Endothelial cell of umbilical vein (primary cell): ENCODE data around the gene BBX. TPM values are rescaled to one million over a fixed set of nuclear protein-coding genes. Genes with fewer than 3 reads are reported as not detected.

Experiments
- BruUV-seq: library from RNA; stranded (reverse); fragments of 400-500 nt; replicated peaks from 2 replicates; lab custom pipeline; 2021; lab: Mats Ljungman, UMichigan
- CTCF ChIA-PET: fragments of 300-600, 350-600 bp; sonication (Branson Sonifier 250); formaldehyde crosslinking; loops from one replicate; lab custom pipeline; 2021; ENCODE audit warnings: antibody characterized with exemption, inconsistent platforms; lab: Charles Lee
- POLR2A ChIA-PET: fragments of 300-600, 350-600 bp; sonication (Branson Sonifier 250); formaldehyde crosslinking; loops from one replicate; lab custom pipeline; 2021; ENCODE audit warnings: antibody characterized with exemption, inconsistent platforms; lab: Charles Lee
- DNase-seq: peaks from one replicate; pipeline ENCODE4 v3.0.0-alpha.2; 2011; ENCODE audit warnings: low read depth, low spot score
- FAIRE-seq: peaks from 2 replicates; lab custom pipeline; 2011; peaks lifted over from hg19 to GRCh38; lab: Jason Lieb, UNC
- H2AFZ ChIP-seq: 2 replicates; pipeline ENCODE4 v1.6.0; 2012; ENCODE audit warnings: low read depth, low read length, control low read depth, inconsistent platforms
- H3K27ac ChIP-seq: 2 replicates; pipeline ENCODE4 v1.5.1; 2011; ENCODE audit warnings: low read depth, mild to moderate bottlenecking, control low read depth, low read length, moderate library complexity; ENCODE audit not compliant: insufficient read depth
- H3K27me3 ChIP-seq, 2 experiments: 2 replicates each; pipeline versions ENCODE4 v1.6.0 to v1.6.1; 2011; ENCODE audit warnings: low read length in 2 of 2, mixed read lengths in 1 of 2; ENCODE audit not compliant: control insufficient read depth in 2 of 2, insufficient read depth in 2 of 2
- H3K36me3 ChIP-seq, 2 experiments: 2 replicates in 1 of 2; 3 replicates in 1 of 2; pipeline ENCODE4 v1.5.1; 2011; ENCODE audit warnings: low read length in 2 of 2, mild to moderate bottlenecking in 1 of 2, moderate library complexity in 1 of 2; ENCODE audit not compliant: control insufficient read depth in 2 of 2, insufficient read depth in 2 of 2; ENCODE audit errors: extremely low read depth in 1 of 2
- H3K4me1 ChIP-seq: 3 replicates; pipeline ENCODE4 v1.5.1; 2011; ENCODE audit warnings: mild to moderate bottlenecking, low read length; ENCODE audit not compliant: control insufficient read depth, insufficient read depth; ENCODE audit errors: extremely low read depth
- H3K4me2 ChIP-seq: 2 replicates; pipeline ENCODE4 v1.6.1; 2011; ENCODE audit warnings: low read length, control low read depth, mixed read lengths; ENCODE audit not compliant: insufficient read depth
- H3K4me3 ChIP-seq, 3 experiments: fragments of 200-600 bp in 1 of 3; sonication (generic), shearing (Covaris generic) in 1 of 3; replicated peaks in 1 of 3; 2 replicates each; pipeline ENCODE4 v1.5.1; 2011 to 2016; ENCODE audit warnings: control low read depth in 3 of 3, low read length in 3 of 3, mild to moderate bottlenecking in 2 of 3, inconsistent platforms in 1 of 3, low read depth in 1 of 3, moderate library complexity in 1 of 3; ENCODE audit not compliant: insufficient read depth in 1 of 3
- H3K79me2 ChIP-seq: 2 replicates; pipeline ENCODE4 v1.6.0; 2012; ENCODE audit warnings: low read length, inconsistent platforms; ENCODE audit not compliant: control insufficient read depth, insufficient read depth
- H3K9ac ChIP-seq: replicated peaks from 2 replicates; pipeline ENCODE3; 2011; ENCODE audit warnings: low read length, control low read depth; ENCODE audit not compliant: insufficient read depth; ENCODE audit errors: extremely low read depth
- H3K9me1 ChIP-seq: replicated peaks from 3 replicates; pipeline ENCODE4 v1.6.0; 2011; ENCODE audit warnings: mild to moderate bottlenecking, low read length; ENCODE audit not compliant: control insufficient read depth, insufficient read depth; ENCODE audit errors: extremely low read depth
- H3K9me3 ChIP-seq: replicated peaks from 2 replicates; pipeline ENCODE4 v1.5.1; 2012; ENCODE audit warnings: low read length, inconsistent platforms; ENCODE audit not compliant: control insufficient read depth, insufficient read depth
- H4K20me1 ChIP-seq: replicated peaks from 2 replicates; pipeline ENCODE3; 2011; ENCODE audit warnings: mild to moderate bottlenecking, low read length; ENCODE audit not compliant: control insufficient read depth, insufficient read depth; ENCODE audit errors: extremely low read depth
- EZH2 ChIP-seq: IDR thresholded peaks from 2 replicates; pipeline ENCODE4 v1.6.1; 2012; ENCODE audit warnings: borderline replicate concordance, low read depth, mild to moderate bottlenecking, moderate library complexity, low read length, inconsistent platforms; ENCODE audit not compliant: severe bottlenecking
- FOS ChIP-seq: IDR thresholded peaks from 2 replicates; pipeline ENCODE4 v1.6.1; 2011; ENCODE audit warnings: mild to moderate bottlenecking, low read length, moderate library complexity, borderline replicate concordance; ENCODE audit not compliant: insufficient read depth
- GATA2 ChIP-seq: IDR thresholded peaks from 2 replicates; pipeline ENCODE4 v1.7.0; 2011; ENCODE audit warnings: low read depth, mild to moderate bottlenecking, moderate library complexity, mixed read lengths, low read length; ENCODE audit not compliant: insufficient read length, insufficient read depth
- JUN ChIP-seq: IDR thresholded peaks from 2 replicates; pipeline ENCODE4 v1.6.1; 2011; ENCODE audit warnings: borderline replicate concordance, low read depth; ENCODE audit not compliant: insufficient read length, insufficient read depth
- MYC ChIP-seq: IDR thresholded peaks from one replicate; pipeline ENCODE4 v1.6.1; 2011; ENCODE audit warnings: mild to moderate bottlenecking, low read depth, low read length
- POLR2A ChIP-seq: IDR thresholded peaks from 2 replicates; pipeline ENCODE4 v1.6.1; 2012; ENCODE audit warnings: low read depth, mild to moderate bottlenecking, control low read depth, low read length
- POLR2AphosphoS5 ChIP-seq: IDR thresholded peaks from 2 replicates; pipeline ENCODE4 v1.6.1; 2012; ENCODE audit warnings: low read depth, mild to moderate bottlenecking, control low read depth, low read length, moderate library complexity; ENCODE audit not compliant: insufficient read depth
- dilution Hi-C: fragments of 300-500 bp; cut with MboI; formaldehyde crosslinking; loops from one replicate; pipeline ENCODE4 v1.15.0; 2019; ENCODE audit warnings: low sequenced_read_pairs; ENCODE audit not compliant: extremely low pct_ligation_motif_present
- intact Hi-C: fragments of 100-400 bp; cut with micrococcal nuclease; formaldehyde crosslinking; loops from one replicate; pipeline ENCODE4 v1.10.0; 2022
- polyA plus RNA-seq, 4 experiments: library from polyadenylated mRNA; depleted of rRNA in 3 of 4; stranded (reverse) in 3 of 4; unstranded in 1 of 4; fragments of >200 nt; gene quantifications; 2 replicates each; pipeline versions ENCODE4 v1.2.1 to v1.2.3, GENCODE V29; 2011 to 2012; ENCODE audit warnings: missing spikeins in 1 of 4
- total RNA-seq: library from RNA; stranded (reverse); gene quantifications from 2 replicates; pipeline ENCODE4 v1.2.3, GENCODE V29; 2021
- TF ChIP-seq, protein P1 (sequence below), 2 donors: IDR thresholded peaks; 1 replicate in 1 of 2; 2 replicates in 1 of 2; pipeline ENCODE4 v1.5.1; 2011; ENCODE audit warnings: low read length in 2 of 2, mild to moderate bottlenecking in 2 of 2, moderate library complexity in 2 of 2, control low read depth in 1 of 2, inconsistent platforms in 1 of 2, low read depth in 1 of 2; ENCODE audit not compliant: insufficient read depth in 1 of 2; ENCODE audit errors: extremely low read depth in 1 of 2
- TF ChIP-seq, protein P2 (sequence below): IDR thresholded peaks from 2 replicates; pipeline ENCODE4 v1.6.1; 2011; ENCODE audit not compliant: insufficient read depth, insufficient read length

Gene BBX
- total and polyA plus RNA-seq, 2 donors (not counting 3 experiments of a cell fraction or from before 2014, with no cell fraction given) = 21.4 to 43.4 TPM

DNA sequence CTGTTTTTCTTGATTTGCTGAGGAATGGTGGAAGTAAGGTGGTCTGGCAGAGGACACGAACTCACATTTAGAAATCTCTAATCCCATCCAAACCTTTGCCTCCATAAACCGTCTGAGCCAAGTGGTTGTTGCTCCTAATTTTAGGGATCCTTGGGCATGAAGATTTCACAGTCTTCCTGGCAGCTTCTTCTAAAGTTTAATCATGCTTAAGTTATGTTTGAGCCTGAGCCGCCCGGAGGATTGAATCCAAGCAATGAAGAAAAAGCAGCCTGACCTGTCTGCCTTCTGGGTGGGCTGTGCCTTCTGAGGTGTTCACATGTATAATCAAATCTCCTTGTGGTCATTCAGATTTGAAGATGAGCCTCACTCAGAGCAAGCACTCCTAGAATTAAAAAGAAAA is 319.1 kb downstream of the BBX start:
- Histone ChIP-seq H3K27ac (no peak overlapping the region), H3K4me1 (no peaks in the 10 kb centered on the region), H2AFZ (no peak overlapping the region), H3K27me3 (peaks cover 0 to 2% of the 10 kb centered on the region in 2 experiments), H3K79me2 (no peaks in the 10 kb centered on the region), H3K4me3 (no peak overlapping the region), H4K20me1 (no peaks in the 10 kb centered on the region), H3K9me1 (no peaks in the 10 kb centered on the region), H3K4me2 (no peak overlapping the region), H3K9ac (no peak overlapping the region), H3K36me3 (no peaks in the 10 kb centered on the region), H3K9me3 (no peaks in the 10 kb centered on the region)
- ChIA-PET POLR2A (no interaction called here), CTCF (interaction anchor here (2.2 kb wide), 1 partner anchor 13 kb away, joined by 8 read pairs; no protein-coding TSS in a partner anchor)
- dilution Hi-C loops = no loop called here
- no peak for TF ChIP-seq POLR2AphosphoS5
- TF ChIP-seq EZH2 = no peak
- TF ChIP-seq, protein P1, sequence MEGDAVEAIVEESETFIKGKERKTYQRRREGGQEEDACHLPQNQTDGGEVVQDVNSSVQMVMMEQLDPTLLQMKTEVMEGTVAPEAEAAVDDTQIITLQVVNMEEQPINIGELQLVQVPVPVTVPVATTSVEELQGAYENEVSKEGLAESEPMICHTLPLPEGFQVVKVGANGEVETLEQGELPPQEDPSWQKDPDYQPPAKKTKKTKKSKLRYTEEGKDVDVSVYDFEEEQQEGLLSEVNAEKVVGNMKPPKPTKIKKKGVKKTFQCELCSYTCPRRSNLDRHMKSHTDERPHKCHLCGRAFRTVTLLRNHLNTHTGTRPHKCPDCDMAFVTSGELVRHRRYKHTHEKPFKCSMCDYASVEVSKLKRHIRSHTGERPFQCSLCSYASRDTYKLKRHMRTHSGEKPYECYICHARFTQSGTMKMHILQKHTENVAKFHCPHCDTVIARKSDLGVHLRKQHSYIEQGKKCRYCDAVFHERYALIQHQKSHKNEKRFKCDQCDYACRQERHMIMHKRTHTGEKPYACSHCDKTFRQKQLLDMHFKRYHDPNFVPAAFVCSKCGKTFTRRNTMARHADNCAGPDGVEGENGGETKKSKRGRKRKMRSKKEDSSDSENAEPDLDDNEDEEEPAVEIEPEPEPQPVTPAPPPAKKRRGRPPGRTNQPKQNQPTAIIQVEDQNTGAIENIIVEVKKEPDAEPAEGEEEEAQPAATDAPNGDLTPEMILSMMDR (IDR thresholded peaks at IDR 0.05; ENCODE audit: extremely low read depth in 1 of 2, insufficient read depth in 1 of 2, low read depth in 1 of 2, low read length in 2 of 2) = no peak
- TF ChIP-seq GATA2 = no peak
- no peak for TF ChIP-seq MYC
- TF ChIP-seq, protein P2, sequence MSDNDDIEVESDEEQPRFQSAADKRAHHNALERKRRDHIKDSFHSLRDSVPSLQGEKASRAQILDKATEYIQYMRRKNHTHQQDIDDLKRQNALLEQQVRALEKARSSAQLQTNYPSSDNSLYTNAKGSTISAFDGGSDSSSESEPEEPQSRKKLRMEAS = no peak
- no peak for TF ChIP-seq JUN
- no peak for TF ChIP-seq FOS
- TF ChIP-seq POLR2A = no peak
- DNase-seq (no peak), FAIRE-seq (no peak)
- intact Hi-C loops = no loop called here
- no TSS peak for BruUV-seq
